GM19238 (cell line): ENCODE measurements around the gene RP9.
"Not testable (repeated sequence)": the region's sequence is repeated elsewhere in the genome, so short reads cannot be mapped to it uniquely, and the experiment has no call there.

Source experiments
- DNase-seq: peaks from one replicate; pipeline ENCODE4 v3.0.0; 2011; ENCODE audit warnings: low spot score; ENCODE audit not compliant: insufficient read length

Gene RP9

DNA sequence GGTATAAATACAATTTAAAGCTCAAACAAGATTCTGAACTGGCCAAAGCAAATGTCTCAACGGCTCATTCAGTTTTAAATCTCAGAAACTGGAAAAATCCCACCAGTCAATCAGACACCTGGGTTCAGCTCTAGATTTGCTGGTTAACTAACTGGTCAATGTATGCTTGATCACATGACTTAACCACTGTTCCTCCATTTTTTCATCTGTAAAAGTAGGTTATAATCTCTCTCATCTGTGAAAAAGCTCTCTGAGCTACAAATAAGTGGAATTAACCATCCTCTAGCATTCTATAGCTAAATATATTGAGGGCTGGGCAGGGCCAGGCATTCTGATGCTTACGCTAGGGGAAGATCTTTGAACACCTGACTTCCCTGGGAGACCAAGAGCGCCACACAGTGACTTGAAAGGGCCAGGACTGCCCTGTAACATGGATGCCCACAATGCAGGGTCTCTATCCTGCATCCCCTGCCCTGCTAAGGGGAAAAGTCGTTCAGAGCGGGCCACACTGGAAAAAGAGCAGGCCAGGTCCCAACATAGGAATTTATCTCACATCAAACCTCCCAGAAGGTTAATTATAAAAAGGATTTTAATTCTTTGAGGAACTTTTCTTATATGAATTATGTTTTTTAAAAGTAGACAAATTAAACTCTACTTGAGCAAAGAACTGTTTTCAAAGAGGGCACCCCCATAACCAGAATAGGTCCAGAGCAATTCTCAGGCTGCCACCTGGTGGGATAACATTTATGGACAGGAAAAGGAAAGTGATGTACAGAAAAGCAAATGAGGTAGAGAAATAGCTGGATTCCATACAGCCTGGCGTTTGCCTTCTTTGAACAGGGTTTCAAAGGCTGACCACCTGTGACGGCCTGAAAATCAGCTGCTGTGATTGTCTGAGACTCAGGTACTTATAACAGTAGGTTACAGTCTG lies 1.8 kb downstream of the RP9 start:
- DNase-seq: no peak

DNA sequence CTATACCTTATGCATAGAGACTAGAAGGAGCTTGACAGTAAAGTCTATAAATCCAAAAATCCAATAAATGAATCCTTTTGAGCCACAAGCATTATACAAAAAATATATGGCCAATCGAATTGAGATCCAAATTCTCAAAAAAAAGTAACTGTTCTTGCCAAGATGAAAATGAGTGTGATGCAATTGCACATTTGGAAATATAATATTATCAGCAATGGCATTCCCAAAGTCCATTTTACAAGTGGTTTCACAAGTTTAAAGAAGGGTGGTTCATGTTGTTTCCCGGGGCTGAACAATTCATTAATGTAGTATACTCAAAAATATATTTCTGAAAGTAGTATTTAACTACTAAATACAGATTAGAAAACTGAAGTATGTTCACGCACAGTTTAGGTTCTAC lies 7.3 kb downstream of the RP9 start:
- DNase-seq: no peak

DNA sequence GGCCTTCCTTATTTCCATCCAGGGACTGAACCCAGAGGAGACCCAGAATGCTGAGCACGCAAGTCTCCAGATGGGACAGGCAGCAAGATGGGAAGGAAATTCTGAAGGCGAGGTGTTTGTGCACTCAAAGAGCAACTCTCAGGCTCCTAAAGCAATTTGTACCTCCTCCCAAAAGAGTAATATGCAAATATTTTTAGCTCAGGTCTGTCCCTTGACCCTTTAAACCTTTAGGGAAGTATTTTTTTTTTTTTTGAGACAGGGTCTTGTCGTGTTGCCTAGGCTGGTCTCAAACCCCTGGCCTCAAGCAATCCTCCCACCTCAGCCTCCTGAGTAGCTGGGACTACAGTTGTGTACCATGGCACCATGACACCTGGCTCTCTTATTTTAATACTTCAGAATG lies 8.4 kb downstream of the RP9 start:
- DNase-seq: no peak

GRCh38 chr7:33099154-33099940 lies 9.9 kb downstream of the RP9 start:
- DNase-seq: no peak

- DNase-seq: not testable (repeated sequence)
Measured at GRCh38 chr7:33094745-33095275, 14.4 kb downstream of the RP9 start.

DNA sequence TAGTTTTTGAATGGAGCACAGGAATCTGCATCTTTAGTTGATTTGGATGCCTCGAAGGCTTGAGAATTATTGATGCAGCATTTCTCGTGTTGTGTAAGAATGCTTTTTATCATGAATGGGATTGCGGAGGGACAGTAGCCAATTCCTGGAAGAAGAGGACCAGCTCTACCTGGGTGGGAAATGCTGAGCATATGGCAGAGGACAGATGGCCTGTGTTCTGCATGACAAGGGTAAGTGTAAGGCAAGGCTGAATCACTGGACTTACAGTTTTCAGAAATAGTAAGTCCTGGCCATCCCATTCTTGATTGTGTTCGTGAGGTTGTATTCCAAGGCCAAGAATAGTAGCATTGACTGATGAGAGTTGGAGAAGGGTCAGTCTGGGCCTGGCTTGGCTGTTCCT lies 15.9 kb downstream of the RP9 start:
- no peak for DNase-seq

GRCh38 chr7:33091641-33092191 lies 17.5 kb downstream of the RP9 start:
- DNase-seq: no peak

DNA sequence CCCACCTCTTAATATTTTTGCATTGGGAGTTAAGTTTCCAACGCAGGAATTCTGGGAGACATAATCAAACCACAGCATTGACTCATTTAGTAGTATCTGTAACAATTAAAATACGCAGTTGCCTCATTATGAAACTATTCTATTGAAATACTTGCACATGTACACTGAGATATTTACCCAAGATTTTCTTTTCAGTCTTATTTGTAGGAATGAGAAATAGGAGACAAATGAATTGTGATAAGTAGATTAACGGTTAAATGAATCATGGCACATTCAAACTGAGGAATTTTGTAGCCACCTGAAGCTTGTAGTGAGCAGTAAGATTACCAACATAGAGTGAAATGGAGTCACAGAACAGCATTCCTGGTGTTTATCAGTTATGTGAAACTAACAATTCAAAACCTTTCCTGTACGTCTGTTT lies 18.1 kb downstream of the RP9 start:
- no peak for DNase-seq

DNA sequence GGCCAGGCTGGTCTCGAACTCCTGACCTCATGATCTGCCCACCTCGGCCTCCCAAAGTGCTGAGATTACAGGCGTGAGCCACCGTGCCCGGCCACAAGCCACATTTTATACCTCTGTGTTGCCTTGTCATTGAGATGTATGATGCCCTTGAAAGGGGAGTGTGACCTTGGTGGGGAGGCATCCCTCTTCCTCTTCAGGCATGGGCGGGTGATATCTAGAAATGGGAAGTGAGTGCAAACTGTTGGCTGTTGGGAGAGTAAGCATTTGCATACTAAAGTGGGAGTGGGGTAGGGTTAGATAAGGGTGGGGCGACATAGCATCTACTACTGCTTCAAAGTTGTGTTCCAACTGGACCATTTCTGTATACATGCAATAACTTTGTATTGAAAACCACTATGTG lies 20.1 kb downstream of the RP9 start:
- no peak for DNase-seq

DNA sequence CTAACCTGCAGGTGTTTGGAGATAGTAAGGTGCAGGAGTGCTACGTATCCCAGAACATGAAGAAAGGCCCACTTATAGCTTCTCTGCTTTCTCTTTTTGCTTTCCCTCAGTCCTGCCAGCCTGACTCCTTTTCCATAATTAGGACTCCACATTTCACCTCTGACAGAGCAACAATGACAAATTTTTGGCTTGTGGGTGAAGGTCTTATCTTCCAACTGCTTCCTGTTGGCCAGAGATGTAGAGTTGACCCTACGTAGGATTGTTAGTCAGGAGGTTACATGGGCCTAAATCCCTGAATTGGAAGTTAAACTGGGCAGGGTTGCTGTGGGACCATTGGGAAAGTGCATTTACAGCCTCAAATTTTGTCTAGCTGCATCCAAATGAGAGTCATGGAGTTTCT lies 21.3 kb downstream of the RP9 start:
- no peak for DNase-seq

- DNase-seq: no peak
Measured at GRCh38 chr7:33087356-33087755, 21.8 kb downstream of the RP9 start.

DNA sequence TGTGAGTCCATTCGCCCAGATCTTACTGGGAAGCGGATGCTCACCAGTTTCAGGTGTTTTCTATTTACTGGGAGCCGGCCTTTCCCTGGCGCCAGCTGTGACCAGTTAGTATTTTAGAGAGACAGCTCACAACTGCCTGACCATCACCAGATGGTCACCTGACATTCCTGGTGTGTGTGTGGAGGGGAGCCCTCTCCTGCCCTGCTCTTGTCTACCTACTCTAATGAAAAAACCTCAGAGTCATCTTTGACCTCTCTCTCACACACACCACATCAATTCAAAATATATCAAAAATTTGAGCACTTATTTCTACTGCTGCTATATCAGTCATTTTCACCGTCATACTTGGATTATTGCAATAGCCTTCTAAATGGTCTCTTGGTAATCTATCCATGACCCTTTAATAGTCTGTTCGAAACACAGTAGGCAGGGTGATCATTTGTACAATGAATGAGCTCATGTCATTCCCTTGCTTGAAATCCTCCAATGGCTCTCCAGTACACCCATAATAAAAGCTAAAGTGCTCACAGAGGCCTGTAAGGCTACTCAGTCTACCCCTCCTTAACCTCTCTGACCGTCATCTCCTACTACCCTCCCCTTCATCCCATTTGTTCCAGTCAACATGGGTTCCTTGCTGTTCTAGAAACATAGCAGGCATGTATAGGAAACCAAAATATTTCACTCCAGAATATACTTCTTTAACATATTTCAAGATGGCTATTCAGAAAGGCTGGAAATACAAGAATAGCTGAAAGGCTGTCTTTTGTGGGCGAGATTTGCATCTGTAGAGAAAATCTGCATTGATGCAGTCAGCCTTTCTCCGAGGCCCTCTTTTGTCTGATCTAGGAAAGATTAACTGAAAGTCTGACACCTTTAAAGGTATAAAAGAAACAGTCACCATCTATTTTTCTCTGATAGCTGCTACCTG lies 29.2 kb downstream of the RP9 start:
- no peak for DNase-seq

GRCh38 chr7:33079096-33079495 lies 30.1 kb downstream of the RP9 start:
- DNase-seq: no peak

DNA sequence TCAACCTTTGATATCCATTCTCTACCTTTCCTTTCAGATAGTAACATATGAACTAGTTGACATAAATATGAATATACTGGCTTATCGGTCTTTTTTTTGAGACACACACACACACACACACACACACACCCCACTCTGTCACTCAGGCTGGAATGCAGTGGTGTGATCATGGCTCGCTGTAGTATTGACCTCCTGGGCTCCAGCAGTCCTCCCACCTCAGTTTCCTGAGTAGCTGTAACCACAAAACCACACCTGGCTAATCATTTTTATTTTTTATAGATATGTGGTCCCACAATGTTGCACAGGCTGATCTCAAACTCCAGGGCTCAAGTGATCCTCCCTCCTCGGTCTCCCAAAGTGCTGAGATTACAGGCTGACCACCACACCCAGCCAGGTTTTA lies 32.5 kb downstream of the RP9 start:
- no peak for DNase-seq

DNA sequence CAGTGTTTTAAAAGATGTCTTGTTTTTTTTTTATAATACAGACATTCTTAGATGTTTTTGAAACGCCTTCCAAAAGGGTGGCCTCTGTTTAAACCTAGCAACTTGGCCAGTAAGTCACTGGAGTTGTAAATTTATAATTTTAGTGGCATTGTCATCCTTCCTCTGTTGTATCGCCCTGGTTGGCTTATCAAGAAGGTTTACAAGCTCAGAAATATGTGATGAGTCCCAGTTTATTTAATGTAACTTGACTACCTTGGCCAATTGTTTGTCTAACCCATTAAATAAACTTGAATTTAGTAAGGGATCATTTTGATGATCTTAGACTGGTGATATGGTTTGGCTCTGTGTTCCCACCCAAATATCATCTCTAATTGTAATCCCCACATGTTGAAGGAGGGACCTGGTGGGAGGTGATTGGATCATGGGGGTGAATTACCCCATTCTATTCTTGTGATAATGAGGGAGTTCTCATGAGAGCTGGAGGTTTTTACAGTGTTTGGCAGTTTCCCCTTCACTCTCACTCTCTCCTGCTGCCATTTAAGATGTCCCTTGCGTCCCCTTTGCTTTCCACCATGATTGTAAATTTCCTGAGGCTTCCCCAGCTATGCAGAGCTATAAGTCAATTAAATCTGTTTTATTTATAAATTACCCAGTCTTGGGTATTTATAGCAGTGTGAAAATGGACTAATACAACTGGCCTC lies 33.2 kb downstream of the RP9 start:
- DNase-seq: no peak

- DNase-seq: no peak
Measured at GRCh38 chr7:33073243-33073642, 36.0 kb downstream of the RP9 start.

GRCh38 chr7:33072471-33072870 lies 36.7 kb downstream of the RP9 start:
- DNase-seq: no peak

- DNase-seq: no peak
Measured at GRCh38 chr7:33070831-33071230, 38.4 kb downstream of the RP9 start.

GRCh38 chr7:33070277-33070676 lies 38.9 kb downstream of the RP9 start:
- no peak for DNase-seq

DNA sequence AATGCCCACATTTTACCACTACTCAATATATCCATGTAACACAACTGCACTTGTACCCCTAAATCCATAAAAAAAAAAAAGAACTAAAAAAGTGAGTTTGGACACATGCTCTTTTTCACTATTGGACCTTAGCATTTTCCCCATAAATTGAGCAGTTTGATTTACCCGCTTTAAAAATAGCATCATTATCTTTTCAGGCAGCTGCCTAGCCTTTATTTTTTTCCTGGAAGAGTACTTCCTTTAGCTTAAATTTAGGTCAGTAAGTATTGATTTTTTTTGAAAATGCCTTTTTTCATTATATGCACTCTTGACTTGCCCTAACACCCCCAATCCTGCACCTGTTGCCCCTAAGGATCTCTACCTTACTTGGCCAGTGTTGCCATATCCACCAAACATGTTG lies 41.3 kb downstream of the RP9 start:
- no peak for DNase-seq
